Peyer's patch (tissue), 4 donors: ENCODE data around the gene POLL. TPM values are rescaled to one million over a fixed set of nuclear protein-coding genes. Genes with fewer than 3 reads are reported as not detected.
"Not testable (repeated sequence)": the region's sequence is repeated elsewhere in the genome, so short reads cannot be mapped to it uniquely, and the experiment has no call there.

ENCODE experiments used
- DNase-seq, 3 donors: peaks; one replicate each; pipeline ENCODE4 v3.0.0-alpha.2; 2017 to 2019
- H3K27ac ChIP-seq, 4 donors: fragments of 200-600 bp; sonication (generic); one replicate each; pipeline ENCODE4 v1.5.1; 2016 to 2019
- H3K27me3 ChIP-seq, 2 donors: fragments of 200-600 bp; sonication (generic); one replicate each; pipeline ENCODE4 v1.5.1; 2019
- H3K36me3 ChIP-seq, 3 donors: fragments of 200-600 bp; sonication (generic); one replicate each; pipeline ENCODE4 v1.5.1; 2016 to 2019
- H3K4me1 ChIP-seq, 4 donors: fragments of 200-600 bp; sonication (generic); one replicate each; pipeline ENCODE4 v1.5.1; 2016 to 2019
- H3K4me3 ChIP-seq, 4 donors: fragments of 200-600 bp; sonication (generic); 1 replicate in 3 of 4; 2 replicates in 1 of 4; pipeline ENCODE4 v1.5.1; 2016 to 2019; ENCODE audit warnings: mild to moderate bottlenecking in 1 of 4
- H3K9me3 ChIP-seq, 4 donors: fragments of 200-600 bp; sonication (generic); one replicate each; pipeline ENCODE4 v1.5.1; 2016 to 2019; ENCODE audit warnings: mild to moderate bottlenecking in 1 of 4
- CTCF ChIP-seq, 6 experiments: fragments of 450-650 bp in 4 of 6; fragments of 200-600 bp in 2 of 6; sonication (generic) in 1 of 6; IDR thresholded peaks; one replicate each; pipeline ENCODE4 v1.5.1; 2017 to 2019; ENCODE audit warnings: antibody characterized with exemption in 6 of 6, mild to moderate bottlenecking in 3 of 6, moderate library complexity in 1 of 6
- POLR2A ChIP-seq, 2 donors: fragments of 450-650 bp; IDR thresholded peaks; one replicate each; pipeline ENCODE4 v1.5.1; 2017; ENCODE audit warnings: antibody characterized with exemption in 2 of 2, mild to moderate bottlenecking in 2 of 2, moderate library complexity in 2 of 2
- total RNA-seq, 4 donors: library from RNA; depleted of rRNA; stranded (reverse); fragments of >200 nt; gene quantifications; one replicate each; pipeline ENCODE4 v1.1.0, GENCODE V29; 2016

POLL gene
- total RNA-seq, 4 donors from 2014 or later, result 26.1 to 55.3 (median 41.2) TPM

- peaks cover 0 to 51% (median 0%) of the 10 kb centered on the region in 3 donors for H3K36me3 ChIP-seq
- no peaks in the 10 kb centered on the region for H3K4me1 ChIP-seq
- H3K27me3 ChIP-seq, result no peaks in the 10 kb centered on the region
- no peak overlapping the region for H3K4me3 ChIP-seq
- no peak overlapping the region for H3K27ac ChIP-seq
- TF ChIP-seq CTCF (IDR thresholded peaks at IDR 0.05), result no peak
- TF ChIP-seq POLR2A (IDR thresholded peaks at IDR 0.05), result no peak
- no peak for DNase-seq
- H3K9me3 ChIP-seq, result no peaks in the 10 kb centered on the region
Observed at GRCh38 chr10:101607124-101607523, 19.1 kb upstream of the POLL start.

GRCh38 chr10:101602761-101603398 lies 14.8 kb upstream of the POLL start:
- peak; percentile 40 to 79 (median 78) for DNase-seq
- Histone ChIP-seq H3K4me3 (no peak overlapping the region), H3K27me3 (no peaks in the 10 kb centered on the region), H3K4me1 (no peaks in the 10 kb centered on the region), H3K9me3 (no peaks in the 10 kb centered on the region), H3K36me3 (peaks cover 0 to 9% (median 0%) of the 10 kb centered on the region in 3 donors), H3K27ac (no peak overlapping the region)
- TF ChIP-seq POLR2A (IDR thresholded peaks at IDR 0.05) (no peak), CTCF (IDR thresholded peaks at IDR 0.05) (peak; percentile 31 to 77 (median 69))

DNA sequence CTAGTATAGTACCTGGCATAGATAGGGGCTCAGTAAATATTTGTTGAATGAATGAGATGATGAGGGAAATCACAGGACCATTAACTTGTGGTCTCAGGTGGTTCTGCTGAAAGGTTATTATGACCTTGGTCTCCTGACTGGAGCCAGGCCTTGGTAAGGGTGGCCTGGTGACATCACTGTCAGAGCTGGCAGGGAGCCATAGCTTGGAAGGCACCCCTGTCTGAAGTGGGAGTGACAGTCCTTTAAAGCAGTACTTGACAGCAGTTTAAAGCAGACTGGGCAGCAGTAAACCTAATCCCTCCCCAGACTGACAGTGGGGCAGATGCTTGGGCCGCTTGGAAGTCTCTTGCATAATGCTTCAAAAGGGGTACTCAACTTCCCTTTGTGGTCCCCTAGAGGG lies 13.5 kb upstream of the POLL start:
- no peak for DNase-seq
- Histone ChIP-seq H3K36me3 (peaks cover 0 to 6% (median 0%) of the 10 kb centered on the region in 3 donors), H3K27me3 (no peaks in the 10 kb centered on the region), H3K27ac (no peak overlapping the region), H3K4me3 (no peak overlapping the region), H3K4me1 (no peaks in the 10 kb centered on the region), H3K9me3 (no peaks in the 10 kb centered on the region)
- TF ChIP-seq CTCF (IDR thresholded peaks at IDR 0.05) (no peak), POLR2A (IDR thresholded peaks at IDR 0.05) (no peak)

DNA sequence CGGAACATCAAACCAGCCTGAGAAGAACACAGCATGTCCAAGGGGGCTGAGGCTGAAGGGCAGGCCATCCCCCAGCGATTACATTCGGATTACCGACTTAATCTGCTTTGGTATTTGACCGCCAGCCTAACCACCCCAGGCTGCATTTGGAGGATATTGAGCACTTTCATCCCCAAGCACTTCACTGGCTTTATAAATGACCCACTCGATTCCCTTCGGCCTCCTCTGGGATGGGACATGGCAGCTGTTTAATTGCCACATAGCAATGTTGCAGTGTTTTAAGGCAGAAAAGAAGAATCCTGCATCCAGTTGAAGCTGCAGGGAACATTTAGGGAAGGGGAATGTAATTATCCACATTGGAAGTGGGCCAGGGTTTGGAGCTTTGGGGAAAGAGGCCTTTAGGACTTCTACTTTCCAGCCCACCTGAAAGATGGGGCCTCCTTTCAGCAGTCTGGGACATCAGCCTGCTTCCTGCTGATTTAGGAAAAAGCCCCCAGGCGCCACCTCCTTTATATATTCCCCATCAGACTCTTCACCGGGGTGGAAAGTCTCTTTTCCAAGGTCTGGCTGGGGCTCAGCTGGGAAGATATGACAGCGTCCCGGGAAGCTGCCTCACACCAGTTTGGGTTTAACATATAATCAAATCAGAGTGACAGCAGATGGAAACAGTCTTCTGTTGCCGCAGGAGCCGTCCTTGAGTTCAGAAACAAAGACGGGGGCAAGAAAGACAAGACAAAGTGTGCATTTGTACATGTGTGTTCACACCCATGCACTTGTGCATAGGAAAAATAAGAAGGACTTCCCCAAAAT lies 9.2 kb upstream of the POLL start:
- TF ChIP-seq POLR2A (IDR thresholded peaks at IDR 0.05) (no peak), CTCF (IDR thresholded peaks at IDR 0.05) (no peak)
- Histone ChIP-seq H3K27me3 (no peaks in the 10 kb centered on the region), H3K27ac (no peak overlapping the region), H3K4me3 (no peak overlapping the region), H3K4me1 (no peaks in the 10 kb centered on the region), H3K9me3 (no peaks in the 10 kb centered on the region), H3K36me3 (no peaks in the 10 kb centered on the region)
- no peak for DNase-seq

DNA sequence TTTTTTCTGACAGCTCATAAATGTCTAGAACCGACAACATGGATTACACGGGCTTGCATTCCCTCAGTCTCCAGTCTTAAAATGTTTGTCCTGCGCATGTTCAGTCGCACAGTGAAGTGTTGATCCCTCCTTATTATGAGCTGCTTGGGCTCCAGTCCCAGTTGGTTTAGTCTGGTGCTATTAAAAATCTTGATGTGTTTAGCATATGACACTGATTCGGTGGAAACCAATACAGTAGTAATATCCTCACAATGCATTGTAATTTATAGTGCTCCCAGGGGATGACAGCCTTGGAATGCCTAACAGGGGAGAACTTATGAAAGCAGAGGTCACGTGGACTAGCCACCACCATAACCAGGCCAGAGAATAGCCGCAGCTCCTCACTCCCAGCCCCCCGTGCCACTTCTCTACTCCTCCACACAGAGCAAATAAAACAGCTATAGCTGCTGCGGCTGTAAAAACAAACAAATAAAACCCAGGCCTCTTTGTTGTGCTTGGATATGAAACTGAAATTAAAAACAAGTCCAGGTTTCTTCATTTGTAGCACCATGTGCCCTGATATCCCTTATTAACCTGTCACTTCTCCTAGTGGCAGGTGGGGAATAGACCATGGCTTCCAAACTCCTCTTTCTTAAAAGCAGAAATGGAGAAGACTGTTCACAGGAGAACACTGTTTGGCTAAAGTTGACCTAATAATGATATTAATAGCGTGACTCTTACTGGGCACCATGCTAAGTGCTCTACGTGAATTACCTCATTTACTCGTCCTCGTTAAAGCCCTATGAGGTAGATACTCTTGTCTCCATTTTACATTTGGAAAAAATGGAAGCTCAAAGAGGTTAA lies 7.8 kb upstream of the POLL start:
- H3K4me3 ChIP-seq, result no peak overlapping the region
- H3K9me3 ChIP-seq, result no peaks in the 10 kb centered on the region
- H3K4me1 ChIP-seq, result no peaks in the 10 kb centered on the region
- H3K27ac ChIP-seq, result no peak overlapping the region
- H3K36me3 ChIP-seq, result no peaks in the 10 kb centered on the region
- TF ChIP-seq POLR2A (IDR thresholded peaks at IDR 0.05) (no peak), CTCF (IDR thresholded peaks at IDR 0.05) (no peak)
- H3K27me3 ChIP-seq, result no peaks in the 10 kb centered on the region
- no peak for DNase-seq

DNA sequence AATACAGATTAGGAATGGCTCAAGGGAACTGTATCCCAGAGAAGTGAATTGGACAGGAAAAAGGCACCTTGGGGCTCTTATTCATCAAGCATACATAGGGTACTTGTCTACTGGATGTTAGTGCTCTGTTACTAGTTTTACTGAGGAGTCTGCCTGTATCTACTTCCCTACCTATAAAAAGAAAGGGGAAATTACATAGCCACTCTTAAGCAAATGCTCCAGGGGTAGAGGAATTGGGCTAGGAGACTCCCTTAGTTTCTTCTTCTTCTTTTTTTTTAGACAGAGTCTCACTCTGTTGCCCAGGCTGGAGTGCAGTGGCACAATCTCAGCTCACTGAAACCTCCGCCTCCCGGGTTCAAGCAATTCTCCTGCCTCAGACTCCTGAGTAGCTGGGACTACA lies 5.3 kb upstream of the POLL start:
- H3K4me3 ChIP-seq, DNase-seq, H3K9me3 ChIP-seq: not testable (repeated sequence)

More for the DNA sequence above, 5.3 kb upstream of the POLL start:
- H3K27me3 ChIP-seq, H3K36me3 ChIP-seq, H3K27ac ChIP-seq, H3K4me1 ChIP-seq: not testable (repeated sequence)
